ENCODE results near the gene GABRB3. TPM values are rescaled to one million over a fixed set of nuclear protein-coding genes. Genes with fewer than 3 reads are reported as not detected.

Gene GABRB3
- total RNA-seq, 2 donors from 2014 or later: not detected

DNA sequence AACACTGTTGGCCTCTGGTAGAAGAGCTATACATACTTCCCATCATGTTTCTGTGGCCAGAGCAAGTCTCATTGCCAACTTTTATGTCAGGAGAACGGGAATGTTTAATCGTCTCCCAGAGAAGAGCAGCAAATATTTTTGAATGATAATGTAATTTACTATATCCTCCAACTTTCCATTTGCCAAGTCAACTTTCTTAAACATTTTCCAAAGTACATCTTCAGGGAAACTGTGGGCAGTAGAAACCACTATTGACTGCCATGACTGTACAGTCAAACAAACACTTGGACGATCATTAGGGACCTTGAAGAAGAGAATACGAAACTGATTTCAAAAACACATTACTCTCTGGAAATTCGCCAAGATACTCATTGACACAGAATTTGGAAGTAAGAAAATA, 201.5 kb downstream of the GABRB3 start:
- Mint-ChIP-seq H3K9me3 (peaks cover 5 to 6% of the 10 kb centered on the region in 2 donors), H3K27ac (no peak overlapping the region), H3K36me3 (peaks cover 0 to 5% of the 10 kb centered on the region in 2 donors)
- ATAC-seq (no peak), DNase-seq (ENCODE audit: low spot score in 2 of 2) (no peak)

- H3K27ac Mint-ChIP-seq: no peak overlapping the region
- peaks cover 0 to 5% of the 10 kb centered on the region in 2 donors for H3K36me3 Mint-ChIP-seq
- DNase-seq (ENCODE audit: low spot score in 2 of 2) (no peak), ATAC-seq (no peak)
- H3K9me3 Mint-ChIP-seq: peaks cover 0 to 5% of the 10 kb centered on the region in 2 donors
These were observed 207.3 kb downstream of the GABRB3 start for GRCh38 chr15:26565542-26565941.

DNA sequence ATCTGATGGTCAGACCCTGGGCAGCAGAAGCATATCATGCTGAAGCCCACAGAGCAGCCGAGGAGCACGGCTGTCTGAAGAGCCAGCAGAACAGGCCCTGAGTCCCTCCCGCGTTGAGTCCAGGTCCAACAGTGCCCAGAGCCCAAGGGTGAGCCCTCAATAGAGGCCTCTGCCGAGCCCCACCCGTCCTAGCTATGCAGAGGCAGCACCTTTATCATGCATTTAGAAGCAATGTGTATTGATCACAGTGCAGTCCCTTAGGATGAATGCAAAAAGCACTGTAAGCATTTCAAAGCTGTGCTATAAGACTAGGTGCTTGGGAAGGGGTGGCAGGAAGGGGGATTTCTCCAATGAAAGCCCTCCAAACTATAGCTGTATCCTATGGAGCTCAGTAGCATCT, 208.5 kb downstream of the GABRB3 start:
- ATAC-seq (no peak), DNase-seq (ENCODE audit: low spot score in 2 of 2) (no peak)
- Mint-ChIP-seq H3K27ac (no peak overlapping the region), H3K9me3 (peaks cover 2 to 5% of the 10 kb centered on the region in 2 donors), H3K36me3 (peaks cover 1 to 5% of the 10 kb centered on the region in 2 donors)

DNA sequence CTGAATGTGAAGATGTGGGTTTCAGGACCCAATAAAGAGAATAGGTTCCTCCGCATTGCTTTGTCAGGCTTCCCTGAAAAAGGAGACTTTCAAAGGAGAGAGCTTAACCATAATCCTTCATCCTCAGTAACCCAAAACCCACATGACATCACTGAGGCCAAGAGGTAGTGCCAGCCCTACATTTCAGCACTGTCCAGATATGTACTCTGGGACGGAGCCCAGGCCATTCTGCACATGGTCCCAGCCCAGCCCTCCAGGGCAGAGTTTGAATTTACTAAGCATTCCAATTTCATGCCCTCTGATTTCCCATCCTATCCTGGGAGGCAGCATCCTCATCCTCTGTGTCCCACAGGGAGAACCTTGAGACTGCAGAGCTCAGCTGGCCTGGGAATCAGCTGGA, 210.5 kb downstream of the GABRB3 start:
- ATAC-seq: no peak
- DNase-seq (ENCODE audit: low spot score in 2 of 2): no peak

DNA sequence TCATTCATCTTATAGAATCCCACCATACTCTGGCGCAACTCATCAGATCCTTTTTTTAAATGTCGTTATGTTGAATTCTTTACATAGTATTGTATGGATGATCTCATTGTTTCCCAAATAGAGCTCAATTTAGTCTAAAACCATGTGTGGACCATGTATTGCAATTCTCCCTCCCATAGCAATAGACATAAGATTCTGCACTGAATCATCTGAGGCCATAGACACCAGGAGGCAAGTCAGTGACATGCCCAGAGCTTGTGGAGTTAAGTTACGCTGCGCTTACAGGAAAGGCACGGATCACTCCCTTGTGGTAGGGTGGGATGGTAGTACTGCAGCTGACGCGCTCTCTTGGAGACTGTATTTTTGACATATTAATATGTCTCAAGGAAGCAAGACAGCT, 211.0 kb downstream of the GABRB3 start:
- Mint-ChIP-seq H3K9me3 (peaks cover 6 to 11% of the 10 kb centered on the region in 2 donors), H3K36me3 (peaks cover 0 to 5% of the 10 kb centered on the region in 2 donors), H3K27ac (no peak overlapping the region)
- DNase-seq (ENCODE audit: low spot score in 2 of 2) (no peak), ATAC-seq (no peak)

More for the DNA sequence above, 210.5 kb downstream of the GABRB3 start:
- peaks cover 4 to 7% of the 10 kb centered on the region in 2 donors for H3K9me3 Mint-ChIP-seq
- no peak overlapping the region for H3K27ac Mint-ChIP-seq
- H3K36me3 Mint-ChIP-seq: peaks cover 0 to 5% of the 10 kb centered on the region in 2 donors

DNA sequence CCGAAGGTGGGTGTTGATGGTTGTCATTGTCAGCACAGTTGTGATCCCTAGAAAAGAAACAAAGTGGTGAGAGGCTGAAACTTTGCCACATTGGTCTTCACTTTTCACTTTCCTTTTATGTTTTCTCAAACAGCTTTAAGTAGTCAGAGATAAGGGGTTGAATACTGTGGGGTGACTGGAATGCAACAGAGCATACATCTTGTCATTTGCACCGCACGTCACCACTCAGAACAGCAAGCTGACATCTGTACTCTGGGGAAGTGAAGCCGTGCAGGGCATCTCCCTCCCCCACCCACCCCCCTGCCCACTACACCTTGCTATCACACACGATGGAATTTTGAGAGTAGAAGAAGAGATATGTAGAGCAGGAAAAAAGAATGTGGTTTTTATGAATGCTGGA, 211.7 kb downstream of the GABRB3 start:
- ATAC-seq (no peak), DNase-seq (ENCODE audit: low spot score in 2 of 2) (no peak)
- Mint-ChIP-seq H3K36me3 (peaks cover 0 to 5% of the 10 kb centered on the region in 2 donors), H3K27ac (no peak overlapping the region), H3K9me3 (peaks cover 12 to 17% of the 10 kb centered on the region in 2 donors)

DNA sequence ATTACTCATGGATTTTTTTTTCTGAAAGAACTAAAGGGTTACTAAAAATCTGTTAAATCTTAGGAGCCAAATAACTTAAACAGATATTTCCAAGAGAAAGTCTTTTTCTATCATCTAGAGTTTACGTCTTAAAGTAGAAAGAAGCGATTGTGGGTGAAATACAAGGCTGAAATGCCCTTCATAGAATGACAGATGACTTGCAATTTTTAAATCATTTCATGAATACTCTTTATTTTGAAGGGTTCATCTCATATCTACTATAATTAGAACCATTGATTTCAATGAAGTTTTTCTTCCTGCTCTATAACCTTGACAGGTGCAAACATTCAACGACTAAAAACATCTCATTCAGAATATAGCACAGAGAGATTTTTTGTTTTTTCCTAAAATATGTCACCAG, 217.0 kb downstream of the GABRB3 start:
- Mint-ChIP-seq H3K9me3 (peaks cover 16 to 17% of the 10 kb centered on the region in 2 donors), H3K27ac (no peak overlapping the region), H3K36me3 (peaks cover 0 to 5% of the 10 kb centered on the region in 2 donors)
- DNase-seq (ENCODE audit: low spot score in 2 of 2) (no peak), ATAC-seq (no peak)

DNA sequence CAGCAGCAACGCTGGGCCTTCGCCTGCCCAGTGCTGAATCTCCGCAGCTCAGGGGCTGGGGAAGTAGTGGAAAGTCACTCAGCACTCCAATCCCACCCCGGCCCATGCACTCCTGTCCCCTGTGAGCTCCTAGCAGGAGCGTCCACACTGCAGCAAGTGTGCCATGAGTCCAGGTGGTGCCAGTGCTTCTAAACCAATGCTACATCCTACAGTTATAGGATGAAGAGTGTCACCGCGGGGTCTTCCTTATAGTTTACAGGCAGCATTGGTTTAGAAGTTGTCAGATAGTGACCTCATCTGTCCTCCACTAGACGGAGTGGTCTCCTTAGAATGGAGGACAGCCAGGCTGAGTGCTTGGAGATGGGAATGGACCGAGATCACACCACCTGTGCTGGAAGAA, 221.4 kb downstream of the GABRB3 start:
- ATAC-seq: no peak

GRCh38 chr15:26550880-26551279, 222.0 kb downstream of the GABRB3 start:
- Mint-ChIP-seq H3K9me3 (peaks cover 5 to 22% of the 10 kb centered on the region in 2 donors), H3K27ac (no peak overlapping the region), H3K36me3 (peaks cover 0 to 6% of the 10 kb centered on the region in 2 donors)
- ATAC-seq (no peak), DNase-seq (ENCODE audit: low spot score in 2 of 2) (no peak)

More for the DNA sequence above, 221.4 kb downstream of the GABRB3 start:
- Mint-ChIP-seq H3K27ac (no peak overlapping the region), H3K9me3 (peaks cover 8 to 25% of the 10 kb centered on the region in 2 donors), H3K36me3 (peaks cover 0 to 6% of the 10 kb centered on the region in 2 donors)
- no peak for DNase-seq (ENCODE audit: low spot score in 2 of 2)

DNA sequence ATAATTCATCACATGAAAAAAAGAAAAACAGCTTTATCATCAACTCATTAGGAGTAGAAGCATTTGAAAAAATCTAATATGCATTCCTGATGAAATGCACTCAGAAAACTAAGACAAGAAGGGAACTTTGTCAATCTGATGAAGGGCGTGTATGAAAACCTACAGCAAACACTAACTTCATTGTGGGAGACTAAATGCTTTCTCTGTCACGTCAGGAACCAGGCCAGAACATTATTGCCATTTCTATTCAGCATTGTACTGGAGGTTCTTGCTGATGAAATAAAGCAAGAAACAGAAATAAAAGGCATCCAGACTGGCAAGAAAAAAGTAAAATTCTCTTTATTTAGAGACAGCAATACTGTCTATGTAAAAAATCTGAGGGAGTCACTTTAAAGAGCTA, 235.2 kb downstream of the GABRB3 start:
- Mint-ChIP-seq H3K36me3 (peaks cover 0 to 7% of the 10 kb centered on the region in 2 donors), H3K9me3 (peaks cover 19 to 32% of the 10 kb centered on the region in 2 donors), H3K27ac (no peak overlapping the region)
- ATAC-seq (no peak), DNase-seq (ENCODE audit: low spot score in 2 of 2) (no peak)

- H3K36me3 Mint-ChIP-seq: peaks cover 0 to 21% of the 10 kb centered on the region in 2 donors
- H3K9me3 Mint-ChIP-seq: peaks cover 27 to 31% of the 10 kb centered on the region in 2 donors
- no peak for DNase-seq (ENCODE audit: low spot score in 2 of 2)
- no peak overlapping the region for H3K27ac Mint-ChIP-seq
- ATAC-seq: no peak
These were observed 241.4 kb downstream of the GABRB3 start for GRCh38 chr15:26531489-26531888.

- peaks cover 11 to 13% of the 10 kb centered on the region in 2 donors for H3K9me3 Mint-ChIP-seq
- peaks cover 6 to 7% of the 10 kb centered on the region in 2 donors for H3K36me3 Mint-ChIP-seq
- DNase-seq (ENCODE audit: low spot score in 2 of 2): no peak
- no peak for ATAC-seq
- H3K27ac Mint-ChIP-seq: no peak overlapping the region
These were observed 247.8 kb downstream of the GABRB3 start for GRCh38 chr15:26525096-26525495.

DNA sequence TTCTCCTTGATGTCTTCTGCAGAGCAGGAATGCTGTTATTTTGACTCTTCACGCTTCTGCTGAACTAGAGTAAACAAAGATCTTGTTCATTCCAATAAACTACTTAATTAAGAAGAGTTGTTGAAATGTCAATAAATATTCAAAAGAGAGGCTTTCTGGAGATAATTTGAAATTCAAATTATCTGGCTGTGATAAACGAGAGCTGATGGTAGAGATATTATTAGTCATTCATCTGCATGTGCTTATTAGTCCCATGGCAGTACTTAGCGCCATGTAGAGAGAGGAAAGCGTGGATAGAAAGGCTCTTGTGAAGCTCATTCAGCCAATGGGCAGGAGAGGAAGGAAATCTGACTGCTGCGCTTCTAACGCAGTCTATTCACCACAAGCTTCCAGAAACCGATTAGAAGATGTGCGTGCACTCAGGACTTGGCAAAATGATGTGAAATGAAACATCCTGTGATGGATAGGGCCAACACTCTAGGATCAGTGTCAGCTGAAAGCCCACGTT, 251.1 kb downstream of the GABRB3 start:
- peaks cover 9 to 16% of the 10 kb centered on the region in 2 donors for H3K9me3 Mint-ChIP-seq
- peaks cover 4 to 6% of the 10 kb centered on the region in 2 donors for H3K36me3 Mint-ChIP-seq
- DNase-seq (ENCODE audit: low spot score in 2 of 2) (no peak), ATAC-seq (no peak)
- no peak overlapping the region for H3K27ac Mint-ChIP-seq

- Mint-ChIP-seq H3K9me3 (peaks cover 9 to 16% of the 10 kb centered on the region in 2 donors), H3K27ac (no peak overlapping the region), H3K36me3 (peaks cover 4 to 6% of the 10 kb centered on the region in 2 donors)
- DNase-seq (ENCODE audit: low spot score in 2 of 2): no peak
- no peak for ATAC-seq
These were observed 251.7 kb downstream of the GABRB3 start for GRCh38 chr15:26521130-26521529.

- peaks cover 9 to 11% of the 10 kb centered on the region in 2 donors for H3K9me3 Mint-ChIP-seq
- no peak overlapping the region for H3K27ac Mint-ChIP-seq
- DNase-seq (ENCODE audit: low spot score in 2 of 2) (no peak), ATAC-seq (no peak)
- peaks cover 0 to 6% of the 10 kb centered on the region in 2 donors for H3K36me3 Mint-ChIP-seq
These were observed 254.0 kb downstream of the GABRB3 start for GRCh38 chr15:26518885-26519284.

DNA sequence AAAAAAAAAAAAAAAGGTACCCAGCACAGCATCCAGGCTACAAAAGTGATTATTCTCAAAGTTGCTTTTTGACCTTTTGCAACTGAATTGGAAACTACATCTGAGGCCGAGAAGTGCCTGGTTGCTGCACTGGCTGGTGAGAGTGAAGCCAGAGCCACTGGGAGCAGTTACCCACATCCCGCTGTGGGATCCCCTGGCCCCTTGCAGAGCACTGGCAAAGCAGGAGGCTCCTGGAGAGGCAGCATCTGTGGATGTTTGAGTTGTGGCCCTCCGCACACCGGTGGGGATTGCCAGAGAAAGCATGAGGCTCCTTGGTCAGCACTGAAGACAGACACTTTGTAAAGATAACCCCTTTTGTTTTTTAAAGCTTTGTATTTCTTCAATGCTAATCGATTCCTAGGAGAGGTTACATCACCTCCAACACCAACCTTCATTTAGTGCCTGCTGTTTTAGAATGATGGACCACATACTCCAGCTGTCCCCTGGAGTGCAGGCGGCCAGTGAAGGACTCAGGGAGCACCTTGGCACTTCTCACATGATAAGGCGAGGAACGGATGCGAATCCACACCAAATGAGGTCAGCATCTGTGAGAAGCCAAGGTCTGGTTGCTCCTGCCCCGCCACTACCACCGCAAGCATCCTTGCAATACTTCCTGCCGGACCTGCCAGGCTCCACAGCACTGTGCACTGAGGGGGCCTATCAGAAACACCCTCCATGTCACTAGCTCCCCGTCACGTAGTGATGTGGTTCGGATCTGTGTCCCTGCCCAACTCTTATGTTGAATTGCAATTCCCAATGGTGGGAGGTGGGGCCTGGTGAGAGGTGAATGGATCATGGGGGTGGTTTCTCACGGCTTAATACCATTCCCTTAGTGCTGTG, 256.5 kb downstream of the GABRB3 start:
- DNase-seq (ENCODE audit: low spot score in 2 of 2) (no peak), ATAC-seq (no peak)
- Mint-ChIP-seq H3K36me3 (peaks cover 0 to 3% of the 10 kb centered on the region in 2 donors), H3K27ac (no peak overlapping the region), H3K9me3 (peaks cover 3 to 12% of the 10 kb centered on the region in 2 donors)

- no peak for DNase-seq (ENCODE audit: low spot score in 2 of 2)
- Mint-ChIP-seq H3K36me3 (no peaks in the 10 kb centered on the region), H3K9me3 (peaks cover 13% of the 10 kb centered on the region in 2 donors), H3K27ac (no peak overlapping the region)
- no peak for ATAC-seq
These were observed 268.9 kb downstream of the GABRB3 start for GRCh38 chr15:26504009-26504408.
